NAMALWA (cell line): Measurements from ENCODE around the gene TBC1D22B.

ENCODE experiments used
- DNase-seq: peaks from one replicate; pipeline ENCODE4 v3.0.0-alpha.2; 2015; ENCODE audit warnings: low spot score

TBC1D22B gene

GRCh38 chr6:37357288-37357687 lies 99.7 kb downstream of the TBC1D22B start:
- DNase-seq, result no peak

- DNase-seq, result no peak
Observed at GRCh38 chr6:37357860-37358259, 100.3 kb downstream of the TBC1D22B start.

- DNase-seq, result no peak
Observed at GRCh38 chr6:37359039-37359438, 101.5 kb downstream of the TBC1D22B start.

GRCh38 chr6:37362101-37362828 lies 104.7 kb downstream of the TBC1D22B start:
- no peak for DNase-seq

GRCh38 chr6:37365791-37366190 lies 108.2 kb downstream of the TBC1D22B start:
- DNase-seq, result peak; percentile 32

- DNase-seq, result no peak
Observed at GRCh38 chr6:37366910-37367309, 109.3 kb downstream of the TBC1D22B start.

GRCh38 chr6:37368961-37369320 lies 111.4 kb downstream of the TBC1D22B start:
- DNase-seq, result no peak

GRCh38 chr6:37369321-37370201 lies 112.0 kb downstream of the TBC1D22B start:
- no peak for DNase-seq

- no peak for DNase-seq
Observed at GRCh38 chr6:37371154-37372083, 113.8 kb downstream of the TBC1D22B start.

GRCh38 chr6:37372116-37372515 lies 114.5 kb downstream of the TBC1D22B start:
- DNase-seq, result no peak

GRCh38 chr6:37373822-37374471 lies 116.4 kb downstream of the TBC1D22B start:
- DNase-seq, result peak; percentile 8

- no peak for DNase-seq
Observed at GRCh38 chr6:37375376-37375775, 117.8 kb downstream of the TBC1D22B start.

- peak; percentile 79 for DNase-seq
Observed at GRCh38 chr6:37376078-37376743, 118.6 kb downstream of the TBC1D22B start.

- peak; percentile 86 for DNase-seq
Observed at GRCh38 chr6:37381579-37381978, 124.0 kb downstream of the TBC1D22B start.
